Kidney epithelial cell (primary cell): Measurements from ENCODE around the gene PLSCR1. TPM values are rescaled to one million over a fixed set of nuclear protein-coding genes. Genes with fewer than 3 reads are reported as not detected.

Experiments
- DNase-seq: peaks from one replicate; pipeline ENCODE4 v3.0.0-alpha.2; 2010; ENCODE audit warnings: low read depth
- H3K27me3 ChIP-seq: 2 replicates; pipeline ENCODE4 v1.6.0; 2011; ENCODE audit warnings: low read length; ENCODE audit not compliant: control insufficient read depth, insufficient read depth
- H3K36me3 ChIP-seq: 2 replicates; pipeline ENCODE4 v1.5.1; 2011; ENCODE audit warnings: low read length; ENCODE audit not compliant: control insufficient read depth, insufficient read depth
- H3K4me3 ChIP-seq: 2 replicates; pipeline ENCODE4 v1.5.1; 2011; ENCODE audit warnings: low read depth, mild to moderate bottlenecking, control low read depth, low read length
- CTCF ChIP-seq: IDR thresholded peaks from 2 replicates; pipeline ENCODE4 v1.5.1; 2011; ENCODE audit warnings: mild to moderate bottlenecking, moderate library complexity, low read length, control low read depth, inconsistent platforms; ENCODE audit not compliant: insufficient read depth, poor library complexity, severe bottlenecking
- total RNA-seq: library from RNA; depleted of rRNA; stranded (reverse); fragments of >200 nt; gene quantifications from 2 replicates; pipeline ENCODE4 v1.2.3, GENCODE V29; 2015

PLSCR1 gene
- total RNA-seq, 1 donor from 2014 or later = 235 TPM

GRCh38 chr3:146557745-146558144, 13.3 kb upstream of the PLSCR1 start:
- TF ChIP-seq CTCF = no peak
- H3K27me3 ChIP-seq = no peaks in the 10 kb centered on the region
- no peak overlapping the region for H3K4me3 ChIP-seq
- no peaks in the 10 kb centered on the region for H3K36me3 ChIP-seq
- DNase-seq = no peak

- Histone ChIP-seq H3K36me3 (no peaks in the 10 kb centered on the region), H3K27me3 (no peaks in the 10 kb centered on the region), H3K4me3 (no peak overlapping the region)
- TF ChIP-seq CTCF = no peak
- no peak for DNase-seq
Measured at GRCh38 chr3:146555311-146555710, 10.9 kb upstream of the PLSCR1 start.

- DNase-seq = no peak
- no peaks in the 10 kb centered on the region for H3K27me3 ChIP-seq
- no peak for TF ChIP-seq CTCF
- H3K4me3 ChIP-seq = no peak overlapping the region
- no peaks in the 10 kb centered on the region for H3K36me3 ChIP-seq
Measured at GRCh38 chr3:146554151-146554760, 9.8 kb upstream of the PLSCR1 start.

GRCh38 chr3:146550743-146551510, 6.5 kb upstream of the PLSCR1 start:
- H3K4me3 ChIP-seq = no peak overlapping the region
- DNase-seq = peak; percentile 63
- no peak for TF ChIP-seq CTCF
- H3K27me3 ChIP-seq = no peaks in the 10 kb centered on the region
- H3K36me3 ChIP-seq = no peaks in the 10 kb centered on the region

GRCh38 chr3:146550070-146550615, 5.7 kb upstream of the PLSCR1 start:
- Histone ChIP-seq H3K27me3 (no peaks in the 10 kb centered on the region), H3K4me3 (no peak overlapping the region), H3K36me3 (no peaks in the 10 kb centered on the region)
- TF ChIP-seq CTCF = no peak
- no peak for DNase-seq
